Glutamatergic neuron (in vitro differentiated cells): ENCODE results near the gene VPS13D. TPM values are rescaled to one million over a fixed set of nuclear protein-coding genes. Genes with fewer than 3 reads are reported as not detected.

Experiments
- DNase-seq: peaks from one replicate; pipeline ENCODE4 v3.0.0; 2022
- H3K27ac Mint-ChIP-seq: one replicate; pipeline ENCODE4 v1.8.0; 2020; ENCODE audit warnings: mild to moderate bottlenecking, mixed read lengths, inconsistent platforms; ENCODE audit not compliant: unreplicated experiment
- H3K27me3 Mint-ChIP-seq: one replicate; pipeline ENCODE4 v1.8.0; 2020; ENCODE audit warnings: mild to moderate bottlenecking, moderate library complexity, mixed read lengths, inconsistent platforms; ENCODE audit not compliant: unreplicated experiment
- H3K36me3 Mint-ChIP-seq: one replicate; pipeline ENCODE4 v1.8.0; 2020; ENCODE audit warnings: mild to moderate bottlenecking, mixed read lengths, inconsistent platforms; ENCODE audit not compliant: unreplicated experiment
- H3K4me1 Mint-ChIP-seq: one replicate; pipeline ENCODE4 v1.8.0; 2020; ENCODE audit warnings: mild to moderate bottlenecking, low read depth, mixed read lengths, inconsistent platforms; ENCODE audit not compliant: unreplicated experiment
- H3K4me3 Mint-ChIP-seq: one replicate; pipeline ENCODE4 v1.8.0; 2020; ENCODE audit warnings: mild to moderate bottlenecking, mixed read lengths, inconsistent platforms; ENCODE audit not compliant: unreplicated experiment
- H3K9me3 Mint-ChIP-seq: one replicate; pipeline ENCODE4 v1.8.0; 2020; ENCODE audit warnings: mild to moderate bottlenecking, moderate library complexity, mixed read lengths, inconsistent platforms; ENCODE audit not compliant: unreplicated experiment
- total RNA-seq: library from RNA; stranded (reverse); fragmentation: NEBNext Ultra II Directional; extraction: Animal tissue kit (Norgen Biotek cat#: 25700); gene quantifications from one replicate; pipeline ENCODE4 v1.2.1, GENCODE V29; 2021; ENCODE audit not compliant: unreplicated experiment
- TF ChIP-seq, protein P1 (sequence below): fragments of 200-600 bp; sonication (generic); IDR thresholded peaks from one replicate; pipeline ENCODE4 v1.5.0; 2021; ENCODE audit not compliant: partially characterized antibody, unreplicated experiment

Gene VPS13D
- total RNA-seq, 1 donor from 2014 or later = 32.8 TPM

GRCh38 chr1:12540580-12541273 is 310.9 kb downstream of the VPS13D start:
- Mint-ChIP-seq H3K9me3 (peaks cover 2% of the 10 kb centered on the region), H3K4me3 (no peak overlapping the region), H3K36me3 (no peaks in the 10 kb centered on the region), H3K27ac (no peak overlapping the region), H3K27me3 (peaks cover 2% of the 10 kb centered on the region), H3K4me1 (peaks cover 11% of the 10 kb centered on the region)
- TF ChIP-seq, protein P1, sequence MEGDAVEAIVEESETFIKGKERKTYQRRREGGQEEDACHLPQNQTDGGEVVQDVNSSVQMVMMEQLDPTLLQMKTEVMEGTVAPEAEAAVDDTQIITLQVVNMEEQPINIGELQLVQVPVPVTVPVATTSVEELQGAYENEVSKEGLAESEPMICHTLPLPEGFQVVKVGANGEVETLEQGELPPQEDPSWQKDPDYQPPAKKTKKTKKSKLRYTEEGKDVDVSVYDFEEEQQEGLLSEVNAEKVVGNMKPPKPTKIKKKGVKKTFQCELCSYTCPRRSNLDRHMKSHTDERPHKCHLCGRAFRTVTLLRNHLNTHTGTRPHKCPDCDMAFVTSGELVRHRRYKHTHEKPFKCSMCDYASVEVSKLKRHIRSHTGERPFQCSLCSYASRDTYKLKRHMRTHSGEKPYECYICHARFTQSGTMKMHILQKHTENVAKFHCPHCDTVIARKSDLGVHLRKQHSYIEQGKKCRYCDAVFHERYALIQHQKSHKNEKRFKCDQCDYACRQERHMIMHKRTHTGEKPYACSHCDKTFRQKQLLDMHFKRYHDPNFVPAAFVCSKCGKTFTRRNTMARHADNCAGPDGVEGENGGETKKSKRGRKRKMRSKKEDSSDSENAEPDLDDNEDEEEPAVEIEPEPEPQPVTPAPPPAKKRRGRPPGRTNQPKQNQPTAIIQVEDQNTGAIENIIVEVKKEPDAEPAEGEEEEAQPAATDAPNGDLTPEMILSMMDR = no peak
- no peak for DNase-seq

DNA sequence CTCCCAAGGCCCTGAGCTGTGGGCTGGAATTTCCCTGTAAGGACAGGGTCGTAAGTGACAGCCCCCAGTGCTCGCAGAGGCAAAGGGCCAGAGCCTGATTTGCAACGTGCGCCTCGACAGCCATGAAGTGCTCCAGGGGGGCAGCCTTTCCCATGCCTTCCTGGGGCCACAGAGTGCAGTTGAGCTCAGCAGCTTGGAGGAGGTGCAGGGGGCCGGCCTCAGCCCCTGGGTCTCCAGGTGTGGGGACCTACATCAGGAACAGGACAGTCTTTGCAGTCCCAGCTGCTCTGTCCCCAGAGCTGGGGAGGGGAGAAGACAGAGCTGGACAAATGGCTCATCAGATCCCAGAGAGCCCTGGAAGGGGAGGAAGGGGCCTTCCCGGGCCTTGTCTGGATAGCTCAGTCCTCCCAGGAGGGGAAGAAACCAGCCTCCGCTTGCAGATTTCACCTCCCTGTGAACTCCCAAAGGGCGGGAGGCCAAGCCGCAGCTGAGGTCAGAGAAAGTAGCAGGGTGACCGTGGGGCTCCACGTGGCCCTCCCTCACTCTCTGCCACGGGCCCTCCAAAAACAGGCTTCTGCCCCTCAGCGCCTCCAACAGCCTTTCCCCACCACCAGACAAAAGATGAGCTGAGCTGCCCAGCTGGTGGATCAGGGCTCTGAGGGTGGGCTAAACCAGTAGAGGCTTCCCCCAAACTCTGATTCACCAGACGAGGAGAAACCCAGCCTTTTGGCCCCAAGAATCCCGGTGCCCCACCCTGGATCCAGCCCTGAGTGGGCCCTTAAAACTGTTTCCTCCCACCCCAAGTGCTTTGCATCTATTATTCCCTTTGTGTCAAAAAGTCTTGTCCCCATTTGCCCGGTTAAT is 311.7 kb downstream of the VPS13D start:
- DNase-seq = no peak
- Mint-ChIP-seq H3K4me1 (peaks cover 11% of the 10 kb centered on the region), H3K27ac (peak overlapping the region; percentile 1), H3K27me3 (peaks cover 2% of the 10 kb centered on the region), H3K9me3 (peaks cover 2% of the 10 kb centered on the region), H3K36me3 (no peaks in the 10 kb centered on the region), H3K4me3 (no peak overlapping the region)
- TF ChIP-seq, protein P1 = no peak

DNA sequence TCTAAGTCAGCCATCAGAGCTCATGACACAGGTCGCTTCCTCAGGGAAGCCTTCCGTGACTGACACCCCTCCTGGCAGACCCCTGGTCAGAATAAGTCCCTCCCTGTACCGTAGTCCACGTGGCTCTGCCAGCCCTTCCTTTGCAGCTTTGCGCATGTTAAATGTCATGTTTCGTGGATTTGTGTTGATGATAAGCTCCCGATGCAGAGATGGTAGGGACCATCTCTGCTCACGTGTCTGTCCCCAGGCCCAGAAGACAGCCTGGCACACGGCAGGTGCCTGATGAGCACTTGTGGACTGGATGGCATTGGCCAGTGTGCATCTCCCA is 312.3 kb downstream of the VPS13D start:
- Mint-ChIP-seq H3K4me1 (peaks cover 11% of the 10 kb centered on the region), H3K27me3 (peaks cover 2% of the 10 kb centered on the region), H3K9me3 (peaks cover 2% of the 10 kb centered on the region), H3K36me3 (no peaks in the 10 kb centered on the region), H3K4me3 (no peak overlapping the region), H3K27ac (peak overlapping the region; percentile 1)
- no peak for DNase-seq
- TF ChIP-seq, protein P1 = no peak

GRCh38 chr1:12542616-12543592 is 313.1 kb downstream of the VPS13D start:
- H3K9me3 Mint-ChIP-seq = peaks cover 2% of the 10 kb centered on the region
- H3K27me3 Mint-ChIP-seq = peaks cover 2% of the 10 kb centered on the region
- H3K36me3 Mint-ChIP-seq = no peaks in the 10 kb centered on the region
- no peak overlapping the region for H3K27ac Mint-ChIP-seq
- peaks cover 11% of the 10 kb centered on the region for H3K4me1 Mint-ChIP-seq
- no peak for DNase-seq
- TF ChIP-seq, protein P1 = no peak
- no peak overlapping the region for H3K4me3 Mint-ChIP-seq
